ENCODE data around the gene DSCAML1. TPM values are rescaled to one million over a fixed set of nuclear protein-coding genes. Genes with fewer than 3 reads are reported as not detected.
A peak's percentile ranks its signal among the peaks of the same experiment; 100 is the strongest.

DSCAML1 gene
- total RNA-seq, 6 donors from 2014 or later: 0.30 to 3.1 (median 1.3) TPM

GRCh38 chr11:117724104-117724503, 72.9 kb downstream of the DSCAML1 start:
- Histone ChIP-seq H3K27ac (no peak overlapping the region), H3K4me1 (no peaks in the 10 kb centered on the region), H3K27me3 (no peaks in the 10 kb centered on the region), H3K9me3 (no peaks in the 10 kb centered on the region), H3K4me3 (no peak overlapping the region), H3K36me3 (no peaks in the 10 kb centered on the region)
- WGBS, 2 donors: 87 to 91% methylated on average over 5 of the region's 5 CpGs
- DNase-seq (no peak), ATAC-seq (ENCODE audit: low FRiP score in 2 of 2) (no peak)
- TF ChIP-seq POLR2AphosphoS5 (IDR thresholded peaks at IDR 0.05) (no peak), POLR2A (IDR thresholded peaks at IDR 0.05) (no peak), EP300 (IDR thresholded peaks at IDR 0.05) (no peak), CTCF (IDR thresholded peaks at IDR 0.05) (no peak)

- H3K27ac ChIP-seq: no peak overlapping the region
- H3K9me3 ChIP-seq: no peaks in the 10 kb centered on the region
- H3K4me1 ChIP-seq: no peaks in the 10 kb centered on the region
- no peaks in the 10 kb centered on the region for H3K27me3 ChIP-seq
- ATAC-seq (ENCODE audit: low FRiP score in 2 of 2) (peak in 1 of 2 donors; percentile 32), DNase-seq (no peak)
- H3K4me3 ChIP-seq: no peak overlapping the region
- no peak for TF ChIP-seq CTCF (IDR thresholded peaks at IDR 0.05)
- no peak for TF ChIP-seq POLR2A (IDR thresholded peaks at IDR 0.05)
- no peak for TF ChIP-seq EP300 (IDR thresholded peaks at IDR 0.05)
- TF ChIP-seq POLR2AphosphoS5 (IDR thresholded peaks at IDR 0.05): no peak
- H3K36me3 ChIP-seq: no peaks in the 10 kb centered on the region
- WGBS, 2 donors: 62 to 69% methylated on average over 12 of the region's 12 CpGs
Observed at GRCh38 chr11:117723277-117724024, 73.6 kb downstream of the DSCAML1 start.

- no peaks in the 10 kb centered on the region for H3K36me3 ChIP-seq
- ATAC-seq (ENCODE audit: low FRiP score in 2 of 2): no peak
- H3K9me3 ChIP-seq: no peaks in the 10 kb centered on the region
- WGBS, 2 donors: 59 to 86% methylated on average over 2 of the region's 2 CpGs
- no peak overlapping the region for H3K27ac ChIP-seq
- DNase-seq: no peak
- peaks cover 0 to 4% (median 1%) of the 10 kb centered on the region in 4 donors for H3K4me1 ChIP-seq
- TF ChIP-seq EP300 (IDR thresholded peaks at IDR 0.05) (no peak), POLR2AphosphoS5 (IDR thresholded peaks at IDR 0.05) (no peak)
- no peaks in the 10 kb centered on the region for H3K27me3 ChIP-seq
- no peak overlapping the region for H3K4me3 ChIP-seq
Observed at GRCh38 chr11:117722082-117722481, 74.9 kb downstream of the DSCAML1 start.

GRCh38 chr11:117720061-117720511, 76.9 kb downstream of the DSCAML1 start:
- 63% methylated on average over 5 to 11 of the region's 11 CpGs for WGBS, 2 donors

GRCh38 chr11:117719480-117719879, 77.5 kb downstream of the DSCAML1 start:
- H3K4me1 ChIP-seq: peaks cover 0 to 4% (median 1%) of the 10 kb centered on the region in 4 donors
- ATAC-seq (ENCODE audit: low FRiP score in 2 of 2): no peak
- TF ChIP-seq POLR2AphosphoS5 (IDR thresholded peaks at IDR 0.05): no peak
- no peak for TF ChIP-seq CTCF (IDR thresholded peaks at IDR 0.05)
- no peak for TF ChIP-seq POLR2A (IDR thresholded peaks at IDR 0.05)
- TF ChIP-seq EP300 (IDR thresholded peaks at IDR 0.05): no peak
- WGBS, 2 donors: 81 to 89% methylated on average over 4 of the region's 4 CpGs
- H3K9me3 ChIP-seq: no peaks in the 10 kb centered on the region
- no peak overlapping the region for H3K27ac ChIP-seq
- no peak for DNase-seq
- no peaks in the 10 kb centered on the region for H3K36me3 ChIP-seq
- H3K27me3 ChIP-seq: no peaks in the 10 kb centered on the region
- no peak overlapping the region for H3K4me3 ChIP-seq

More at GRCh38 chr11:117720061-117720511, 76.9 kb downstream of the DSCAML1 start:
- H3K4me3 ChIP-seq: no peak overlapping the region
- no peaks in the 10 kb centered on the region for H3K36me3 ChIP-seq
- DNase-seq: peak in 1 of 2 donors; percentile 56
- no peak for ATAC-seq (ENCODE audit: low FRiP score in 2 of 2)
- peaks cover 0 to 4% (median 1%) of the 10 kb centered on the region in 4 donors for H3K4me1 ChIP-seq
- no peaks in the 10 kb centered on the region for H3K9me3 ChIP-seq
- H3K27ac ChIP-seq: no peak overlapping the region
- no peak for TF ChIP-seq EP300 (IDR thresholded peaks at IDR 0.05)
- TF ChIP-seq POLR2AphosphoS5 (IDR thresholded peaks at IDR 0.05): no peak
- no peak for TF ChIP-seq POLR2A (IDR thresholded peaks at IDR 0.05)
- no peak for TF ChIP-seq CTCF (IDR thresholded peaks at IDR 0.05)
- H3K27me3 ChIP-seq: no peaks in the 10 kb centered on the region

Data from upper lobe of left lung (tissue), 6 donors.